GM18517 (cell line): ENCODE measurements around the gene IARS2.
"Not testable (repeated sequence)": the region's sequence is repeated elsewhere in the genome, so short reads cannot be mapped to it uniquely, and the experiment has no call there.

Experiments used
- ATAC-seq: cut with Tn5 transposase; IDR thresholded peaks from one replicate; pipeline ENCODE4 v1.9.1; 2021; ENCODE audit warnings: mild to moderate bottlenecking, moderate library complexity; ENCODE audit not compliant: unreplicated experiment

The IARS2 gene

GRCh38 chr1:220160027-220160426, 66.1 kb downstream of the IARS2 start:
- no peak for ATAC-seq

- no peak for ATAC-seq
These were observed 70.2 kb downstream of the IARS2 start for GRCh38 chr1:220164116-220164515.

- ATAC-seq = no peak
These were observed 70.6 kb downstream of the IARS2 start for GRCh38 chr1:220164517-220164916.

GRCh38 chr1:220166853-220167252, 72.9 kb downstream of the IARS2 start:
- no peak for ATAC-seq

- not testable (repeated sequence) for ATAC-seq
These were observed 76.0 kb downstream of the IARS2 start for GRCh38 chr1:220169887-220170286.

- ATAC-seq = no peak
These were observed 77.0 kb downstream of the IARS2 start for GRCh38 chr1:220170836-220171526.

- ATAC-seq = no peak
These were observed 82.6 kb downstream of the IARS2 start for GRCh38 chr1:220176540-220176939.

- no peak for ATAC-seq
These were observed 88.2 kb downstream of the IARS2 start for GRCh38 chr1:220182111-220182510.

- ATAC-seq = no peak
These were observed 88.7 kb downstream of the IARS2 start for GRCh38 chr1:220182656-220183055.

- ATAC-seq = no peak
These were observed 90.6 kb downstream of the IARS2 start for GRCh38 chr1:220184506-220184905.

- no peak for ATAC-seq
These were observed 92.8 kb downstream of the IARS2 start for GRCh38 chr1:220186752-220187151.

- ATAC-seq = no peak
These were observed 94.6 kb downstream of the IARS2 start for GRCh38 chr1:220188538-220188937.

- ATAC-seq = peak; percentile 48
These were observed 95.9 kb downstream of the IARS2 start for GRCh38 chr1:220189750-220190347.

- ATAC-seq = no peak
These were observed 101.8 kb downstream of the IARS2 start for GRCh38 chr1:220195701-220196100.
